Stimulated activated CD4-positive, alpha-beta T cell treated with anti-CD3 and anti-CD28 coated beads, TNF-alpha, amount 100 ng/mL, for 24 hours (primary cell): ENCODE measurements around the gene CD63.
A peak's percentile ranks its signal among the peaks of the same experiment; 100 is the strongest.

ENCODE experiments used
- DNase-seq, 3 experiments: peaks; one replicate each; pipeline ENCODE4 v3.0.0-alpha.2; 2020; ENCODE audit warnings: low read depth in 3 of 3

CD63 gene

GRCh38 chr12:55741931-55742680, 13.3 kb upstream of the CD63 start:
- no peak for DNase-seq

- no peak for DNase-seq
Observed at GRCh38 chr12:55739025-55739378, 10.2 kb upstream of the CD63 start.

DNA sequence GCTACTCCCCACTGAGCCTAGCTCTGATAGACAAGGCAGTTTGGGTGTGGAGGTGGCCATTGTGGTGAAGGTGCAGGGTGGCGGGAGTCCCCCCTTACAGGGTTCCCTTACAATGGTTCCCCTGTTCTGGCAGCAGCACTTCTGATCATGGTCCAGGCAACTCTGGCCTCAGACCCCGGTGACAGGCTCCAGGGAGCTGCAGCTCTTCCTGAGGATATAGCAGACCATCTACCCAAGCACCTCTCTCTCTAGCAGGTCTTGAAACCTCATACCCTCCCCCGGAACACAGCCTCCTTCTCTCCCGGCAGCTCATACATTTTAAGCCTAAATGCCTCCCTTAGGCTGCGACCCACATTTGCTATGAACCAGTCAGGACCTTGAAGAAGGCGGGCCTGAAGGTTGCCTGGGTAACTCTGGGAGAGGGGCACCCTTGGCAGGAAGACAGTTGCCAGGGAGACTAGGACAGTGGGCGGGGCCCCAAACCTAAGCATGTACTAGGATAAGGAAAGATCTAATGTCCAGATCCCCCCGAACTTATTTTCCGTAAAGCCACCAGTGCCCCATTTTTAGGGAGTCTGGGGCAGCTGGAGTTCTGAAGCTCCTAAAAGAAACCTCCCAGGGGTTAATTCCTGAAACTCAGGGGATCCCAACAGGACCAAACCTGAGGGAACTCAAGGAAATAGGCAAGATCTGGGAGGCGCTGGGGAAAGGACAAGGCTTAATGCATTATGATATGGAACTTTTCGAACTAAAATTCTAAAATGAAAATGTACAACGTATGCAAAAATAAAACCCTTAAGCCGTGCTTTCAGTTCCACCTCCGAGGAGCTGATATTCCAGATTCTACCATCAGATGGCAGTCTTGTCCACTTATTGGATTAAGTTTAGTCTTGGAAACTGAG, 9.6 kb upstream of the CD63 start:
- peak; percentile 61 to 83 (median 80) for DNase-seq

DNA sequence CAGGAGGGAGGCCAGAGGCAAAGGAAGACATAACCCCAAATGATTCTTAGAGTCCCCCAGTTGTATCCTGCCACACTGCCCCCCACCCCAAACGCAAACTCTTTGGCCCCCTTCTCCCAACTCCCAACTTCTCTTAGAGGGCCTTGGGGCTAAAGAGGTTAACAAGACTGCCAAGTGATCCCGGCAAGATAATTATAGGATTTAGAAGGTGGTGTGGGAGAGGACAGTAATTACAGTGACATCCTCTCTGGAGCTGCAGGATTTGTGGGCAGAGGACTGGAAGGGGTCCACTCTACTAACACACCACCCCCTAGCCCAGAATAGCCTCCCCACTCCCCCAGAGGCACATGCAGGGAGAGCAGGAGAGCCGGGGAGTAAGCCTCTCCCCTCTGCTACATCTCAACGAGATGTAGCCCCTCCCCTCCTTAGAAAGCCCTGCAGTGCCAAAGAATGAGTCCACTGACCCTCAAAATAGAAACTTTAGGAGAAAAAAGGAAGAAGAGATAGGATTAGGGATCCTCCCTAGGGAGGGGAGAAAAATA, 8.8 kb upstream of the CD63 start:
- DNase-seq = no peak

DNA sequence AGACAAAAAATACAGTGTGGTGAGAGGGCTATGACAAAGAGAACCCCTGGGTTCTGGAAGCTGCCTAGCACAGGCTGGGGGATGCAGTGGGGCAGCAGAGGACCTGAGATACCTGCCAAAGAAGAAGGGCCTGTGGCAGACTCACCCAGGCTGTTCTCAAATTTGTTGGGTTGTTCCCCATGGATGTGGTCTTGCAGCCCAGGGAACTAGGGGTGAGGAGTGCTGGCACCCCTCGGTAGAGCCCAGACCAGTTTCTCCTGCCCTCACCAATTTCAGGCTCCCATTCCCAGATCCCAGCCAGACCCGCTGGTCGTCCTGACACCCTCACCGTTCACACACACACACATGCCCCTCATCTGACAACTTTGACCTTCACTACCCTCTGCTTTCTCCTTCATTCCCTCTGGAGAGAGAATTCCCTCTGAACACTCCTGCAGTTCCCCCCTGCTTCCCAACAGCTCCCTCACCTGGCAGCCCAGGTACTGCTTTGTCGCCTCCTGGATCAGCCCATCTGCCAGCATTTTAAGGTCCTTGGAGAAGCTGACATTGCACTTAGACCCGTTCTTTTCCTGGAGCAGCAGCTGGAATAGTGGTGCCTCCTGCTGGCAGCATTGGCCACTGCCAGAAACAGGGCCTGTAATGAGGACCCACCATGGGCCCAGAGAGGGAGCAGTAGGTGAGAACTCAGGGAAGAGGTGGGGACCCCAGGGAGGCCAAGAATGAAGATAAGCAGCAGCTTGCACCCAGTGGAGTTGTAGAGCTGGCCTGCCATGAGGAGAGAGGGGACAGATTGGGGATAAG, 8.2 kb upstream of the CD63 start:
- peak in 1 of 3 experiments; percentile 64 for DNase-seq

GRCh38 chr12:55736076-55736475, 7.3 kb upstream of the CD63 start:
- no peak for DNase-seq

- DNase-seq = no peak
Observed at GRCh38 chr12:55734595-55734994, 5.8 kb upstream of the CD63 start.

DNA sequence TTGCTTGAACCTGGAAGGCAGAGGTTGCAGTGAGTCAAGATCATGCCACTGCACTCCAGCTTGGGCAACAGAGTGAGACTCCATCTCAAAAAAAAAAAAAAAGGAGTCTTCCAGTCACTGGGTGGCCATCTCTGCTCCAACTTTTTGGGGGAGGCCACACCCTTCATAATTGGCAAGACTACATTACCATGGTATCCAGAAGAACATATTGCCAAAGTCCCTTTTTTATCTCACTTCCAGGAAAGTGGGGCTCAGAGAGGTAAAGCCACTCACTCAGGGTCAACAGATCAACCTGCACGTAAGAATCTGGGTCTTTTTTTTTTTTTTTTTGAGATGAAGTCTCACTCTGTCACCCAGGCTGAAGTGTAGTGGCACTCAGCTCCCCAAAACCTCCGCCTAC, 5.0 kb upstream of the CD63 start:
- no peak for DNase-seq

- DNase-seq = no peak
Observed at GRCh38 chr12:55733021-55733555, 4.3 kb upstream of the CD63 start.

DNA sequence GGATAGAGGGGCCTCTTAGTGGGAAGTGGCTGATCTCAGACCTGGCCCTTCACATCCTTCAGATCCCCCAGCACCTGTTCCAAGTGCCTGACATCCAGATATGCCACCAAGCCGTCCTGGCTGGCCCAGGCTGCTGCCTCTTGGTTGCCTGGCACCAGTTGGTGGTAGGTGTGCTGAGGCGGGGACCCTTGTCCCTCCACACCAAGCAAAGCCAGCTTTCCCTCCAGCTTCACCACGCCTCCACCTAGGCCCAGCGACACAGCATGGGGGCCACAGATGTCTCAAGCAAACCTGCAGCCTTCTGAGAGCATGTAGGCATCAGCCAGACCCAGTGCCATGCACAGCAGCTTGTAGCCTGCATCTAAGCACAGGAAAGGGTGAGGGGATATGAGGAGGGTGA, 3.5 kb upstream of the CD63 start:
- DNase-seq = no peak

DNA sequence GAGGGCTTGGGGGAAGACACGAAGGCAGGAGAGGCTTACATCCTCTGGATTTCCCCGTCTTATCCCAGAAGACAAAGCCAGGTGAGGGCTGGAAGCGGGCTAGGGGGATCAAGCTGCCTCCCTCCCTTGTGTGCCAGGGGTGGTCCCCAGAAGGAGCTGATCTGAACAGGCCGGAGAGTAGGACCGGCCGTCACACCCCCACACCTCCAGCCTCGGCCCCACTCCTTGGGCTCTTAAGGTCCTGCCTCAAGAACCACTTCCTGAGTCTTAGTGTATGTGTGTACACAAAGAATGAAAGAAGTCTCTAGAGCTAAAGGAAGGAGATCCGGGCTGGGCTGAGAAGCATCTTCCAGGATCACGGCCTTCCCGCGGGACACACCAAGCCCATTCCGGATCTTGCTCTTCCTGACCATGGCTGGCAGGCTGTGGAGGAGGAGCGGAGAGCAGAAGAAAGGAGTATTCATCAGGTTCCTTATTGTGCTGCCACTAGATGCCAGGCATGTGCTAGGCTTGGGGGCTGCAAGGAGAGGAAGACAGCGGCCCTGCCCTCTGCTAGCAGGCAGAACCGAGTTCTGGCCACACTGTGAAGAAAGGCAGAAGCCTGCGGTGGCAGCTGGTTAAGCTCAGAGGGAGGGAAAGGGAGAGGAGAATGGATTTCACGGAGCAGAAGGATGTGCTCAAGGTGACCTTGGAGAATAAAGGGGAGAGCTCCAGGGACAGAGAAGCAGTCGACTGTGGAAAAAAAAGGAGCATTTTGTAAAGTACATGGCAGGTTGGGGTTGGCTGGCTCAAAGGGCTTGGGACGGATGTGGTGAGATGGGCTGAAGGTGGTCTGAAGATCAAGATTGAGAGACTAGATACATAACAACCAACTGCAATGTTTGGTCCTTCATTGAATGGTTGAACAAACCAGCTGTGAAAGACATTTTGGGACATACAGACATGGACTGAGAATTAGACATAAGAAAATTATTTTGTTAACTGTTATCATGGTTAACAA, 1.3 kb upstream of the CD63 start:
- DNase-seq = no peak

- DNase-seq = no peak
Observed at GRCh38 chr12:55728186-55728938, 447 bp downstream of the CD63 start.

DNA sequence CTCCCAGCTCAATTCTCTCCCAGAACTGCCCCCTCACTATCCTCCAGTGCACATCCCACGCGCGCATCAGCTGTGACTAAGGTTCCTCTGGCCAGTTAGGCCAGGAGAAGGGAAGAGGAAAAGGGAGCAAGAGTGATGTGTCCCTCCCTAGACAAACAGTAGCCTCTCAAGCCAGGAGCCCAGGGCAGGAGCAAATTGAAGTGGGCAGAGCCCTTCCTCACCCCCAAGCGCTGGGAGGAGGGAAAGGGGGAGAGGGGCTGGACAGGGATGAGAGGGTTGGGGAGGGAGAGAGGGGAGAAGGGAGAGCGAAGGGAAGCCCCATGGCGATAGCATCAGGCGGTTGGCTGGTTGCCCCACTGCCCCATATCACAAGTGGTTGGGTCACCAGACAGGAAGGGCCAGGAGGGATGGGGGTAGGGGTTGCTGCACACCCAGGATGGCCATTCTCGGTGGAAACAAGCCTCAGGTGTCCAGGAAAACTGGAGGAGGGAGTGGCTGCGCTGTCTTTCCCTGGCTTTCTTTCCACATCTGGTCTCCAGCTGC, 1.1 kb downstream of the CD63 start:
- no peak for DNase-seq

- DNase-seq = no peak
Observed at GRCh38 chr12:55726971-55727370, 1.8 kb downstream of the CD63 start.

DNA sequence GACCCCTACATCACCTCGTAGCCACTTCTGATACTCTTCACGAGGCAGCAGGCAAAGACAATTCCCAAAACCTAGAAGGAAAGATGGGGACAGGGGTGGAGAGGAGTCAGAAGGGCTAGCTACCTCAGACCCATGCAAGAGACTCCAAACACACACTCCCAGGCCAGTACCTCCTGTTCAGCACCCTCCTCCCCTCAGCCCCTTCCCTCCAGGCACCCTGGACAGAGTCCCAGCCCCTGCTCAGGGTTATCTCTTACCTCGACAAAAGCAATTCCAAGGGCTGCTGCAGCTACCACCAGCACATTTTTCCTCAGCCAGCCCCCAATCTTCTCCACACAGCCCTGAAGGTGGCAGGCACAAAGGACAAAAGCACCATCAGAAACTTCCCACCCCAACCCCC, 3.3 kb downstream of the CD63 start:
- no peak for DNase-seq

DNA sequence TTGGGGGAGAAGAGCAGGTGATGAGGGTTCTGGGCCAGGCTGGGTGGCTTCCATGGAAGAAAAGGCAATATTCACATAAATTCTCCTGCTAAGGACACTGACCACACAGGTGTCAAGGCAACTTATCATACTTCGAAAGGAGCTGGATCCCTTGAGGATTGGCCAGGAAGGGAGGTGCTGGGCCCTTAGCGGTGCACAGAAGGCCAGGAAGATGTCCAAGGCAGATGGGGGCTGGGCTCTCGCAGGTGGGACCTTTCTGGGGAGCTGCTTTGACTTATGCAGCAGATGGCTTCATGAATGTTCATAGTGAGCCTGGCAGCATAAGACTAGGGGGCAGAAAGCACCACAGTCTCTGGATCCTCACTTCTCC, 3.9 kb downstream of the CD63 start:
- no peak for DNase-seq

DNA sequence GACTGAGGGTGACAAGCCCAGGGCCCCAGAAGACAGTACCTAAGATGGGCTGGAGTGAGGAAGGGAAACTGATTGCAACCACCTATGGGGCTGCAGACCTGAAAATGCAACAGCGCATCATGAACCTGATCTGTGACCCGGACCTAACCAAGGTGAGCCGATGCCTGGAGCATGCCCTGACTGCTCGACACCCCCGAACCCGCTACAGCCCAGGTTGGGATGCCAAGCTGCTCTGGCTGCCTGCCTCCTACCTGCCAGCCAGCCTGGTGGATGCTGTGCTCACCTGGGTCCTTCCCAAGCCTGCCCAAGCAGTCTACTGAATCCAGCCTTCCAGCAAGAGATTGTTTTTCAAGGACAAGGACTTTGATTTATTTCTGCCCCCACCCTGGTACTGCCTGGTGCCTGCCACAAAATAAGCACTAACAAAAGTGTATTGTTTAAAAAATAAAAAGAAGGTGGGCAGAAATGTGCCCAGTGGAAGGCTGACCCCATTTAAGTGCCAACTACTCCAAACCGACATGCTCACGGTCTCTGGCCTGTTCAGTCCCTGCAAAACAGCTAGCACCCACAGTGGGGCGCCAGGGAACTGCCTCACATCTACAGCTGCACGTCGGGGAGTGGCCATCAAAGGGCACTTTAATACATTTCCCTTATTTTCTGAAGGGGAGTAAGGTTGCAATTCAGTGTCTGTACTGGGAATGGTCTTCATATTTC, 4.4 kb downstream of the CD63 start:
- peak in 1 of 3 experiments; percentile 66 for DNase-seq

DNA sequence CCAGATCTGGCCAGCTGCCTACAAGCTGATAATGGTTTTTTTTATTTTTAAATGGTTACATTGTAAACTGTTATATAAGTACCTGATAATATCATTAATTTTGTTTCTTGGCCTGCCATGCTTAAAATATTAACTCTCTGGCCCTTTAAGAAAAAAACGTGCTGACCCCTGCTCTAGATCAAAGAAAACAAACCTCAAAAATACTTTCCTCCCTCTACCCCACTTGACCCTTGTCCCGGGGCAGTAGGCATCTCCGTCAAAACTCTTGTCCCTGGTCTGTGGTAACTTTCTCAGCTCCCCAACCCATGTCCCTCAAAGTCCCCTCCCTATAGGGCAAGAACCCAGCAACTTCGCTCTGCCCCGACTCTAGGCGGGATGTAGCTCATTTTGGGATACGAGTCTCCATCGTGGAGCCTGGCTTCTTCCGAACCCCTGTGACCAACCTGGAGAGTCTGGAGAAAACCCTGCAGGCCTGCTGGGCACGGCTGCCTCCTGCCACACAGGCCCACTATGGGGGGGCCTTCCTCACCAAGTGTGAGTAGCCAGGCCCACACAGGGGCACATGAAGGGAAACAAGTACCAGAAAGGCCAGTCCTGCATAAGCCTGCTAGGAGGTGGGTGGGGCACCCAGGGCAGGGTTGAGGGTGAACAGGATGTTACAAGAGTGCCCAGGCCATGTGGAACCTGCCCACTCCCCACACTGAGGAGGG, 5.1 kb downstream of the CD63 start:
- DNase-seq = no peak
